Lower leg skin (tissue), 3 donors: ENCODE results near the gene C16orf96.

ENCODE experiments used
- POLR2A ChIP-seq, 2 donors: fragments of 450-650 bp; IDR thresholded peaks; one replicate each; pipeline ENCODE4 v1.6.1; 2016 to 2017; ENCODE audit warnings: antibody characterized with exemption in 2 of 2, mild to moderate bottlenecking in 1 of 2, moderate library complexity in 1 of 2
- TF ChIP-seq, protein P1 (sequence below), 3 donors: fragments of 450-650 bp; IDR thresholded peaks; one replicate each; pipeline ENCODE4 v1.5.1; 2016; ENCODE audit warnings: antibody characterized with exemption in 3 of 3, mild to moderate bottlenecking in 3 of 3, moderate library complexity in 2 of 3

DNA sequence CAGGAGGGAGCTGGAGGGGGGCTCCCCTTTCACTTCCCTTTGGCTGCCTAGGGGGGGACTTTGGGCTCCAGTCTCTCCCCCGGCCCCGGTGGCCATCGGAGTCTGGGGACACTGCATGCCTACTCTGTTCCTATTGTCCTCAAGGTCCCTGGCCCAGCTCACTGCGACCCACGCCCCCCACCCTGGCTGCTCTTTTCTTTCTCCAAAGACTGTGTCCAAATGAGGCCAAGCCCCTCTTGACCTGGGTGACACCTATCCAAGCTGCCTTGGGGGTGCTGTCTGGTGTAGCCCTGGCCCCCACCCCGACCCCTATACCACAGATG, 45.7 kb downstream of the C16orf96 start:
- TF ChIP-seq, protein P1, sequence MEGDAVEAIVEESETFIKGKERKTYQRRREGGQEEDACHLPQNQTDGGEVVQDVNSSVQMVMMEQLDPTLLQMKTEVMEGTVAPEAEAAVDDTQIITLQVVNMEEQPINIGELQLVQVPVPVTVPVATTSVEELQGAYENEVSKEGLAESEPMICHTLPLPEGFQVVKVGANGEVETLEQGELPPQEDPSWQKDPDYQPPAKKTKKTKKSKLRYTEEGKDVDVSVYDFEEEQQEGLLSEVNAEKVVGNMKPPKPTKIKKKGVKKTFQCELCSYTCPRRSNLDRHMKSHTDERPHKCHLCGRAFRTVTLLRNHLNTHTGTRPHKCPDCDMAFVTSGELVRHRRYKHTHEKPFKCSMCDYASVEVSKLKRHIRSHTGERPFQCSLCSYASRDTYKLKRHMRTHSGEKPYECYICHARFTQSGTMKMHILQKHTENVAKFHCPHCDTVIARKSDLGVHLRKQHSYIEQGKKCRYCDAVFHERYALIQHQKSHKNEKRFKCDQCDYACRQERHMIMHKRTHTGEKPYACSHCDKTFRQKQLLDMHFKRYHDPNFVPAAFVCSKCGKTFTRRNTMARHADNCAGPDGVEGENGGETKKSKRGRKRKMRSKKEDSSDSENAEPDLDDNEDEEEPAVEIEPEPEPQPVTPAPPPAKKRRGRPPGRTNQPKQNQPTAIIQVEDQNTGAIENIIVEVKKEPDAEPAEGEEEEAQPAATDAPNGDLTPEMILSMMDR (IDR thresholded peaks at IDR 0.05): no peak
- TF ChIP-seq POLR2A (IDR thresholded peaks at IDR 0.05): no peak
